Neural progenitor cell (in vitro differentiated cells): ENCODE data around the gene COG2. TPM values are rescaled to one million over a fixed set of nuclear protein-coding genes. Genes with fewer than 3 reads are reported as not detected.

Experiments
- DNase-seq: peaks from one replicate; pipeline ENCODE4 v3.0.0-alpha.2; 2016; ENCODE audit warnings: low spot score
- H2AFZ ChIP-seq: fragments of 200-600 bp; sonication (generic); replicated peaks from 2 replicates; pipeline ENCODE4 v1.6.1; 2016; ENCODE audit warnings: antibody characterized with exemption
- H3F3A ChIP-seq: fragments of 200-600 bp; sonication (generic); 2 replicates; pipeline ENCODE4 v1.6.1; 2016; ENCODE audit warnings: antibody characterized with exemption, low read depth
- H3K27ac ChIP-seq: fragments of 200-600 bp; sonication (generic); 2 replicates; pipeline ENCODE4 v1.5.1; 2016; ENCODE audit warnings: mild to moderate bottlenecking
- H3K27me3 ChIP-seq: fragments of 200-600 bp; sonication (generic); 2 replicates; pipeline ENCODE4 v1.6.1; 2016; ENCODE audit warnings: mild to moderate bottlenecking, moderate library complexity
- H3K36me3 ChIP-seq: fragments of 200-600 bp; sonication (generic); 2 replicates; pipeline ENCODE4 v1.5.1; 2016
- H3K4me1 ChIP-seq: fragments of 200-600 bp; sonication (generic); 2 replicates; pipeline ENCODE4 v1.6.1; 2016; ENCODE audit warnings: mixed run types
- H3K4me2 ChIP-seq: fragments of 200-600 bp; sonication (generic); 2 replicates; pipeline ENCODE4 v1.6.1; 2016
- H3K4me3 ChIP-seq: fragments of 200-600 bp; sonication (generic); 2 replicates; pipeline ENCODE4 v1.5.1; 2016
- H3K79me2 ChIP-seq: fragments of 200-600 bp; sonication (generic); 2 replicates; pipeline ENCODE4 v1.6.1; 2016; ENCODE audit warnings: low read depth
- H3K9ac ChIP-seq: fragments of 200-600 bp; sonication (generic); 2 replicates; pipeline ENCODE4 v1.6.1; 2016
- H3K9me3 ChIP-seq: fragments of 200-600 bp; sonication (generic); 2 replicates; pipeline ENCODE4 v1.5.1; 2016; ENCODE audit warnings: low read depth
- H4K20me1 ChIP-seq: fragments of 200-600 bp; sonication (generic); 2 replicates; pipeline ENCODE4 v1.6.1; 2016; ENCODE audit warnings: low read depth
- H3K27ac Mint-ChIP-seq: 3 replicates; pipeline ENCODE4 v1.8.0; 2021; ENCODE audit warnings: mixed read lengths
- H3K27me3 Mint-ChIP-seq: 2 replicates; pipeline ENCODE4 v1.8.0; 2022; ENCODE audit warnings: low read depth, mild to moderate bottlenecking, inconsistent platforms, moderate library complexity, mixed read lengths; ENCODE audit not compliant: insufficient read depth
- H3K36me3 Mint-ChIP-seq: 3 replicates; pipeline ENCODE4 v1.8.0; 2021; ENCODE audit warnings: mixed read lengths
- H3K4me1 Mint-ChIP-seq: 3 replicates; pipeline ENCODE4 v1.8.0; 2021; ENCODE audit warnings: mixed read lengths
- H3K4me3 Mint-ChIP-seq: 3 replicates; pipeline ENCODE4 v1.8.0; 2021; ENCODE audit warnings: mild to moderate bottlenecking, moderate library complexity, mixed read lengths
- H3K9me3 Mint-ChIP-seq: 3 replicates; pipeline ENCODE4 v1.8.0; 2020; ENCODE audit warnings: mixed read lengths
- EZH2 ChIP-seq: fragments of 200-600 bp; sonication (generic); IDR thresholded peaks from 2 replicates; pipeline ENCODE4 v1.6.1; 2017; ENCODE audit warnings: antibody characterized with exemption, mild to moderate bottlenecking, moderate library complexity
- EZH2phosphoT487 ChIP-seq: fragments of 200-600 bp; sonication (generic); IDR thresholded peaks from 2 replicates; pipeline ENCODE4 v1.6.1; 2017; ENCODE audit warnings: antibody characterized with exemption
- total RNA-seq: library from RNA; depleted of rRNA; stranded (reverse); fragments of >200 nt; gene quantifications from 2 replicates; pipeline ENCODE4 v1.2.3, GENCODE V29; 2015; ENCODE audit warnings: low replicate concordance
- TF ChIP-seq, protein P1 (sequence below): fragments of 200-600 bp; sonication (generic); IDR thresholded peaks from 2 replicates; pipeline ENCODE4 v1.5.1; 2017; ENCODE audit warnings: antibody characterized with exemption, mild to moderate bottlenecking

COG2 gene
- total RNA-seq, 1 donor from 2014 or later: 38.9 TPM

DNA sequence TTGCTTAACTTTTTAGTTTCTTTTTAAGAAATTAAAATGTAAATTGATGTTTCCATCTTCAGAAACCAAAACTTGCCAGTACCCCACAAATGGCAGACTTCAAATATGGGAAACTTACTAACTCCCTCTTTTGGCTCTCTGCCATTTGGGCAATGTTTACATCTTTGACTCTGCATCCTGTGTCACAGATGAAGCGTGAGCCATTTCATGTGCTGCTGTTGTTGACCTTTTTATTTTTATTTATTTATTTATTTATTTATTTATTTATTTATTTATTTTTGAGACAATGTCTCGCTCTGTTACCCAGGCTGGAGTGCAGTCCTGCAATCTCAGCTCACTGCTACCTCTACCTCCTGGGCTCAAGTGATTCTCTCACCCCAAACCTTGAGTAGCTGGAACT lies 16.0 kb upstream of the COG2 start:
- no peak overlapping the region for H3K27ac ChIP-seq

DNA sequence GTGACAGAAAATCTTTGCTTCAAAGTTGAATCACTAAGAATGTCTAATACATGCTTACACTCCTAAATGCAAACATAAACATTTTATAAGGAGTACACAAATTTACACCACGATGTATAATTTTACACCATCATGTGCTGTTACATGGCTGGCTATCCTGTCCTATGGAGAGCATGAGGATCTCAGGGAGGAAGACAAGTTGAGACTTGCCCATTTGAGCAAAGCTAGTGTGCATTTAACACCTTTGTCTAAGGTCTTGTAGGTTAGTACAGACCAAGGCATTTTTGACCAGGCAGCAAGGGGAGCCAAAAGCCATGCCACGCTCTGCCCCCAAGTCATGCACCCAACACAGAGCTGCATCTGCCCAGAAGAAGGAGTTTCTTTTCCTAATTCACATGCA lies 14.5 kb upstream of the COG2 start:
- no peaks in the 10 kb centered on the region for H3K4me1 Mint-ChIP-seq
- Histone ChIP-seq H4K20me1 (no peaks in the 10 kb centered on the region), H3K4me3 (no peak overlapping the region), H2AFZ (peak overlapping the region; percentile 71), H3K27ac (no peak overlapping the region), H3F3A (no peaks in the 10 kb centered on the region), H3K9me3 (no peaks in the 10 kb centered on the region), H3K27me3 (no peaks in the 10 kb centered on the region), H3K36me3 (no peaks in the 10 kb centered on the region), H3K9ac (no peak overlapping the region), H3K4me2 (no peak overlapping the region), H3K79me2 (no peaks in the 10 kb centered on the region), H3K4me1 (no peaks in the 10 kb centered on the region)
- no peaks in the 10 kb centered on the region for H3K9me3 Mint-ChIP-seq
- no peak overlapping the region for H3K4me3 Mint-ChIP-seq
- peaks cover 6% of the 10 kb centered on the region for H3K27me3 Mint-ChIP-seq
- DNase-seq: no peak
- H3K27ac Mint-ChIP-seq: no peak overlapping the region
- TF ChIP-seq EZH2 (no peak), EZH2phosphoT487 (no peak)
- TF ChIP-seq, protein P1, sequence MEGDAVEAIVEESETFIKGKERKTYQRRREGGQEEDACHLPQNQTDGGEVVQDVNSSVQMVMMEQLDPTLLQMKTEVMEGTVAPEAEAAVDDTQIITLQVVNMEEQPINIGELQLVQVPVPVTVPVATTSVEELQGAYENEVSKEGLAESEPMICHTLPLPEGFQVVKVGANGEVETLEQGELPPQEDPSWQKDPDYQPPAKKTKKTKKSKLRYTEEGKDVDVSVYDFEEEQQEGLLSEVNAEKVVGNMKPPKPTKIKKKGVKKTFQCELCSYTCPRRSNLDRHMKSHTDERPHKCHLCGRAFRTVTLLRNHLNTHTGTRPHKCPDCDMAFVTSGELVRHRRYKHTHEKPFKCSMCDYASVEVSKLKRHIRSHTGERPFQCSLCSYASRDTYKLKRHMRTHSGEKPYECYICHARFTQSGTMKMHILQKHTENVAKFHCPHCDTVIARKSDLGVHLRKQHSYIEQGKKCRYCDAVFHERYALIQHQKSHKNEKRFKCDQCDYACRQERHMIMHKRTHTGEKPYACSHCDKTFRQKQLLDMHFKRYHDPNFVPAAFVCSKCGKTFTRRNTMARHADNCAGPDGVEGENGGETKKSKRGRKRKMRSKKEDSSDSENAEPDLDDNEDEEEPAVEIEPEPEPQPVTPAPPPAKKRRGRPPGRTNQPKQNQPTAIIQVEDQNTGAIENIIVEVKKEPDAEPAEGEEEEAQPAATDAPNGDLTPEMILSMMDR: no peak
- H3K36me3 Mint-ChIP-seq: no peaks in the 10 kb centered on the region

More for the DNA sequence above, 16.0 kb upstream of the COG2 start:
- no peaks in the 10 kb centered on the region for H3K36me3 ChIP-seq
- peaks cover 8% of the 10 kb centered on the region for H3K27me3 Mint-ChIP-seq
- DNase-seq: no peak
- H3K9me3 ChIP-seq: no peaks in the 10 kb centered on the region
- no peak overlapping the region for H3K9ac ChIP-seq
- no peaks in the 10 kb centered on the region for H3F3A ChIP-seq
- H3K4me1 ChIP-seq: no peaks in the 10 kb centered on the region
- no peaks in the 10 kb centered on the region for H3K79me2 ChIP-seq
- H3K4me3 Mint-ChIP-seq: no peak overlapping the region
- no peak overlapping the region for H2AFZ ChIP-seq
- H4K20me1 ChIP-seq: no peaks in the 10 kb centered on the region
- H3K4me2 ChIP-seq: no peak overlapping the region
- H3K9me3 Mint-ChIP-seq: no peaks in the 10 kb centered on the region
- H3K36me3 Mint-ChIP-seq: no peaks in the 10 kb centered on the region
- H3K4me1 Mint-ChIP-seq: peaks cover 7% of the 10 kb centered on the region
- H3K4me3 ChIP-seq: no peak overlapping the region
- no peak overlapping the region for H3K27ac Mint-ChIP-seq
- TF ChIP-seq EZH2phosphoT487 (no peak), EZH2 (no peak)
- TF ChIP-seq, protein P1: no peak
- H3K27me3 ChIP-seq: no peaks in the 10 kb centered on the region

DNA sequence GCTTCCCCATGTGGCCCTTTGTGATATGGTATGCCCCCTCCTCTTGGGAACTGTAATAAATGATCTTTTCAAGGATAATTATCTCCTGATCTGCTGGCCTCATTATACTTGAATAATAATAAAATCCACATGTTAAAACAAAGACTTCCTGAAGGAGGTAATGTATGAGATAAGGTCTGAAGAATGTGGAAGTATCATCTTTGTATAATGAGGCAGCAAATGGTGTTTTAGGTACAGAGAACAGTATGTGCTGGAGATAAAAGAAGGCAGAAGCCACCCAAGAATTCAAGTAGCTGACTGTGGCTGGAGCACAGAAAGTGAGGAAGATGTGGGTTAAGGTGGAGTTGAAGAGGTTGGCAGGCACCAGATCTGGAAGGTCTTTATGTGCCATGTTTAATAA lies 12.8 kb upstream of the COG2 start:
- Histone ChIP-seq H3K4me2 (no peak overlapping the region), H3K4me1 (no peaks in the 10 kb centered on the region), H3K27ac (no peak overlapping the region), H2AFZ (no peak overlapping the region), H3K27me3 (no peaks in the 10 kb centered on the region), H3K36me3 (no peaks in the 10 kb centered on the region), H3K9ac (no peak overlapping the region), H3K79me2 (no peaks in the 10 kb centered on the region), H4K20me1 (no peaks in the 10 kb centered on the region), H3K4me3 (no peak overlapping the region), H3K9me3 (no peaks in the 10 kb centered on the region), H3F3A (no peaks in the 10 kb centered on the region)
- Mint-ChIP-seq H3K27me3 (peaks cover 5% of the 10 kb centered on the region), H3K27ac (no peak overlapping the region), H3K9me3 (no peaks in the 10 kb centered on the region), H3K4me3 (no peak overlapping the region), H3K36me3 (no peaks in the 10 kb centered on the region), H3K4me1 (no peaks in the 10 kb centered on the region)
- TF ChIP-seq, protein P1: no peak
- no peak for TF ChIP-seq EZH2phosphoT487
- no peak for TF ChIP-seq EZH2
- no peak for DNase-seq
